PC-9 (cell line): ENCODE data around the gene THSD7B.

Source experiments
- EZH2 ChIP-seq: fragments of 200-600 bp; sonication (generic); IDR thresholded peaks from 2 replicates; pipeline ENCODE4 v1.8.0; 2017; ENCODE audit warnings: antibody characterized with exemption, low read depth
- TF ChIP-seq, protein P1 (sequence below): fragments of 200-600 bp; sonication (generic); conservative IDR thresholded peaks from 2 replicates; pipeline ENCODE4 v1.6.1; 2017; ENCODE audit warnings: mixed run types, antibody characterized with exemption, mild to moderate bottlenecking, moderate library complexity

DNA sequence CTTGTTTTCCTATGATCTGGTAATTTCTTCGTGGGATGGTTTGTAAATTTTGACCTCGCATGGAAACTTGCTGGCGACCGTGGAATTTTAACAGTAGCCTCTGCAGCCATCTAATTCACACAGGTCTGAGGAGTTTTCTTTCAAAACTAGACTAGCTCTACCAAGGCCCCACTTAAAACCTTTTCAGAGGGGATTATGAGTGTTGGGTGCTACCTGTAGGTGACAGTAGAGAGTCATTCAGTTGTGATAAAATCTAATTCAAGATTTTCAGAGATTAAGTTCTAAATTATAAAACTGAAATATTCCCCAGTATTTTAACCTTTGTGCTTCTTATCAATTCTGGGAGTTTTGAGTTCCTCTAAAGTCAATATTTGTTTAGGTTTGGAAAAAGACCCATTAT lies 31.0 kb downstream of the THSD7B start:
- TF ChIP-seq, protein P1, sequence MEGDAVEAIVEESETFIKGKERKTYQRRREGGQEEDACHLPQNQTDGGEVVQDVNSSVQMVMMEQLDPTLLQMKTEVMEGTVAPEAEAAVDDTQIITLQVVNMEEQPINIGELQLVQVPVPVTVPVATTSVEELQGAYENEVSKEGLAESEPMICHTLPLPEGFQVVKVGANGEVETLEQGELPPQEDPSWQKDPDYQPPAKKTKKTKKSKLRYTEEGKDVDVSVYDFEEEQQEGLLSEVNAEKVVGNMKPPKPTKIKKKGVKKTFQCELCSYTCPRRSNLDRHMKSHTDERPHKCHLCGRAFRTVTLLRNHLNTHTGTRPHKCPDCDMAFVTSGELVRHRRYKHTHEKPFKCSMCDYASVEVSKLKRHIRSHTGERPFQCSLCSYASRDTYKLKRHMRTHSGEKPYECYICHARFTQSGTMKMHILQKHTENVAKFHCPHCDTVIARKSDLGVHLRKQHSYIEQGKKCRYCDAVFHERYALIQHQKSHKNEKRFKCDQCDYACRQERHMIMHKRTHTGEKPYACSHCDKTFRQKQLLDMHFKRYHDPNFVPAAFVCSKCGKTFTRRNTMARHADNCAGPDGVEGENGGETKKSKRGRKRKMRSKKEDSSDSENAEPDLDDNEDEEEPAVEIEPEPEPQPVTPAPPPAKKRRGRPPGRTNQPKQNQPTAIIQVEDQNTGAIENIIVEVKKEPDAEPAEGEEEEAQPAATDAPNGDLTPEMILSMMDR: no peak
- no peak for TF ChIP-seq EZH2
